ENCODE measurements around the gene NEK10. TPM values are rescaled to one million over a fixed set of nuclear protein-coding genes. Genes with fewer than 3 reads are reported as not detected.
A peak's percentile ranks its signal among the peaks of the same experiment; 100 is the strongest.

Gene NEK10
- total RNA-seq, 2 donors from 2014 or later, result 5.1 to 6.1 TPM

GRCh38 chr3:27202959-27203358 is 166.2 kb downstream of the NEK10 start:
- ATAC-seq (no peak), DNase-seq (no peak)
- intact Hi-C loops (cut with DNase I), result no loop called here

DNA sequence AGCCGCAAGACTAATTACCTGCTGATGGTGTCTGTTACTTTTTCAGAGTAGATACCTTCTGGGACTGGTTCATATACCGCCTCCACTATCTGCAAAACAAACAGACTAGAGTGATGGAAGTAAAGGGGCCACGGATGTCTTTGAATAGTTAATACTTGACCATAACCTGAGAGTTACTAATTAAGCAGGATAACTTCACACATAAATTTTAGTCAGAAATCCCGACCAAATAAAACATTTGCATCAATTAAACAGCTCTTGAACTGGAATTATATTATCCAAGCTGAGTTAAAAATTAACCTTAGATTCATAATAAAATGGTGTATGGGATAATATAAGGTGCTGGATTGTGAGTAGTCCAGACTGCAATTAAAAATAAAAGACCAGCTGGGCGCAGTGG is 167.7 kb downstream of the NEK10 start:
- ATAC-seq (no peak), DNase-seq (no peak)
- intact Hi-C loops (cut with DNase I), result no loop called here

DNA sequence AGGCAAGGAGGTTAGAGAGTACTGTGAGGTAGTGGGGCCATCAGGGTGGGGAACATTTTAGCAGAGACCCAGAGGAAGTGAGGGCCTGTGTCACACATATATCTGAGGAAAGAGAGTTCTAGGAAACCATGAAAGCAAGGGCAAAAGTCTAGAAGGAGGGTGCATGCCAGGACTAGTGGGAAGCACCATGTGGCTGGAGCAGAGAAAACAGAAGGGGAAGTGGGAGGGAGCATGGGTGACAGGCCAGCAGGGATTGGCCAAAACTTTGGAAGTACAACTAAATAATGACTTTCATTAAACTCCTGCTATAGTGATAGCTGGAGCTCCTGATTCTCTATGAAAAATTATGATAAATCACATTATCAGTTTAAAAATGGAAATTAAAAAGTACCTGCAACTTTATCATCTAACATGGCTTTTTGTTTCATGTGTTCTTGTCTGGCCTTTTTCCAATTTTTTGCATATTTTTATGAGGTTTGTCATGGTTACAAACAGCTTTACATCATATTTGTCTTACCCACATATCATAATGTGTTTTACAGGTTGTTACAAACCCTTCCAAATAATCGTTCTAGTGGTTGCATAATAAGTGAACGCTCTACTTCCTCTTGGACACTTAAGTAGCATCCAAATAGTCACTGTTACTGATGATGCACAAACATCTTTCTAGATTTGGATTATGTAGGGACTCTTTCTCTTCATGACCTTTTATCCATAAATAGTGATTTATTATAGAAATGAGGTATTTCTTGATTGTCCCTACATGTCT is 168.3 kb downstream of the NEK10 start:
- intact Hi-C loops (cut with DNase I), result no loop called here
- DNase-seq (no peak), ATAC-seq (no peak)

- ATAC-seq (no peak), DNase-seq (no peak)
- intact Hi-C loops (cut with DNase I), result no loop called here
These were observed 174.2 kb downstream of the NEK10 start for GRCh38 chr3:27194861-27195483.

DNA sequence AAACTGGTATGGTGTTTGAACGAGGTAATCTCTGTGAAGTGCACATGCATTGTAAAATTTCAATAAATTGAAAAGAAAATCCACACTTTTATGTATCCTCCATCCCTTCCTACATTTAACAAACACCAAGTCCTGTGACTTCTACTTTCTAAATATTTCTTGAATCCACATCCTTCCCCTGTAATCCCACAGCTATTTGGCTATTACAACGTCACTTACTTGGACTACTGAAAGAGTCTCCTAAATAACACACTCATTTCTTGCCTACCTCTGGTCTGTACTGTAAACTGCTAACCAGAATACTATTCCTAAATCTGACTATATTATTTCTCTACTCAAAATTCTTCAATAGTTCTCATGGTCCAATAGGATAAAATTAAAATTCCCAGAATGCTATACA is 176.1 kb downstream of the NEK10 start:
- intact Hi-C loops (cut with DNase I), result no loop called here
- DNase-seq (no peak), ATAC-seq (no peak)

DNA sequence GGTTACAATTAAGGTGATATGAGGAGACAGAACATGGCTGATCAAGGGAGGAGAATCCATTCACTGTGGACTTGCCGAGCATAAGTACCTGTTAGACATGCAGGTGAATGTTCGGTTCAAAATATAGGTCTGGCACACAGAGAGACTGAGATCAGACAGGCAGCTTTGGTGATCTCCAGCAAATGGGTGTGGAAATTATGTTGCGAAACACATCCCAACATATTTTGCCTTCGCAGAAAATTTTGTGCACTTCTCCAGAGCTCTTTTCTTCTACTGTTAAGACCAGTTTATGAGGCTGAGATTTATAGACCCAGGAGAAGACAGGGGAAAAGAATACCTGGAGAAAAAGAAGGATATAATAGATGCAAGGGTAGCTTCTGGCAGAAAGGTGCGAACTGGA is 183.2 kb downstream of the NEK10 start:
- intact Hi-C loops (cut with DNase I), result no loop called here
- ATAC-seq, result no peak
- DNase-seq, result no peak

GRCh38 chr3:27185231-27185989 is 183.8 kb downstream of the NEK10 start:
- ATAC-seq, result no peak
- no peak for DNase-seq
- intact Hi-C loops (cut with DNase I), result no loop called here

DNA sequence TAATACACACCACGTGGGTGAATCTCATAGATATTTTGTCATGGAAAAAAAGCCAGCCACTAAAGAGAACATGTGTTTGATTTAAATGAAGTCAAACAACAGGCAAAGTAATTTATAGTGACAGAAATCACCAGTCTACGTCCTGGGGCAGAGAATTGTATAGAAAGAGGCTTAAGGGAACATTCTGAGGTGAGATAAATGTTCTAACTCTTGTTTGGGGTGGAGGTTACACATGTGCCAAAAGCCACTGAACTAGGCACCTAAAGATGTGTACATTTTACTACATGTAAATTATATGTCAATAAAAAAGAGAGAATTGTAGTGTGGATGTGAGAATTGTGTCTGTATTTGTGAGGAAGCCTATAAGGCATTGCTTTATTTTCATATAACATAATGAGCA is 184.9 kb downstream of the NEK10 start:
- DNase-seq, result no peak
- intact Hi-C loops (cut with DNase I), result no loop called here
- no peak for ATAC-seq

GRCh38 chr3:27176256-27176655 is 192.9 kb downstream of the NEK10 start:
- intact Hi-C loops (cut with DNase I), result no loop called here
- no peak for DNase-seq
- no peak for ATAC-seq

GRCh38 chr3:27174530-27174929 is 194.7 kb downstream of the NEK10 start:
- intact Hi-C loops (cut with DNase I), result no loop called here
- ATAC-seq (no peak), DNase-seq (no peak)

GRCh38 chr3:27171113-27171512 is 198.1 kb downstream of the NEK10 start:
- intact Hi-C loops (cut with DNase I), result no loop called here
- ATAC-seq (peak in 1 of 2 donors; percentile 35), DNase-seq (no peak)

- intact Hi-C loops (cut with DNase I), result no loop called here
- ATAC-seq (no peak), DNase-seq (no peak)
These were observed 202.3 kb downstream of the NEK10 start for GRCh38 chr3:27166888-27167287.

DNA sequence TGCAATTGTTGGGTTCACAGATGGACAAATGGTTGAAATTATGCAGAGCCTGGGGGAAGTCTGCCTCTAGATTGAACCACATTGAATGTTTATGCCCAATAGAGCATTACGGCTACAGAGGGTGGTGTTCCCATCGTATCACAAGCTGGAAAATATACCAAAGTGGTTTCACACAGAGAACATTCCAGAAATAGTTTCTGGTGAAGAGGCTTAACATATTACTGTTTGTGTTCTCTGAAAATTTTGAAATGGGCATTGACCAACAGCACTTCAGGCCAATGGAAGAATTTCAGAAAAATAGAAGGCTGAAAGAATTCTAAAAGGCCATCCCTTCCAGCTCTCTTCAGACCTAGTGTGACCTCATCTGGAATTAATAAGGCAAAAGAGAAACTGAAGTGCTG is 203.9 kb downstream of the NEK10 start:
- intact Hi-C loops (cut with DNase I), result no loop called here
- DNase-seq (no peak), ATAC-seq (peak in 1 of 2 donors; percentile 50)

DNA sequence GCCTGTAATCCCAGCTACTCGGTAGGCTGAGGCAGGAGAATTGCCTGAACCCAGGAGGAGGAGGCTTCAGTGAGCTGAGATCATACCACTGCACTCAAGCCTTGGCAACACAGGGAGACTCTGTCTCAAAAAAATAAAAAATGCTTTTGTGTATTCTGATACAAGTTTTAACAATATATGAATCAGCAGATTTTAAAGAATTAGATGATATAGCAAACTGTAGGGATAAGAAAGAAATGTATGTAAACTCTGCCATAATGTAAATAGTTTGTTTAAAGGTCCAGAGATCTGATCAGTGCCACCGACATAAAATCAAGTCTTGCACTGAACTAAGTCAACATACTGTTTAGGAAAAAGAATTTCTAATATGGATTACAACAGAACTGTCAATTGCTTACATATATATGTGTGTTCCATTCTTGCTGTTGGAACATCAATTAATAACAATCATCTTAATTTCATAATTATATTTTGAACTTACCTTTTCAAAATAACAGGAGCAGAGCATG is 208.3 kb downstream of the NEK10 start:
- no peak for DNase-seq
- no peak for ATAC-seq
- intact Hi-C loops (cut with DNase I), result no loop called here

DNA sequence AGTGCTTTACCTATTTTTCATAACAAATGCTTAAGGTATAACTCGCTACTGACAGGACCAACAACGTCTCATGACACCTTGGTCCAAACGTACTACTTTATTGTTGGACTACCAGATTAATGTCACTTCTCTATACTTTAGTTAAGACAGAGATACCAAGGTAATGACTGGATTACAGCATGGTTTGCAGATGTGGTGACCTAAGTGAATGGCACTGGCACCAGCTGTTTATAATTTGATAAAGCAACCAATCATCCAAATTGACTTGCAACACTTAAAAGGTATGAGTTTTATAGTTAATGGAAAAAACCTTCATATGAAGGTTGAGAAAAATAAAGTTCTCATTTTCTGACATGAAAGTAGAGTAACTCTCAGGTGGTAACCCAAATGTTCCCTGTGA is 209.0 kb downstream of the NEK10 start:
- intact Hi-C loops (cut with DNase I), result no loop called here
- no peak for ATAC-seq
- no peak for DNase-seq

DNA sequence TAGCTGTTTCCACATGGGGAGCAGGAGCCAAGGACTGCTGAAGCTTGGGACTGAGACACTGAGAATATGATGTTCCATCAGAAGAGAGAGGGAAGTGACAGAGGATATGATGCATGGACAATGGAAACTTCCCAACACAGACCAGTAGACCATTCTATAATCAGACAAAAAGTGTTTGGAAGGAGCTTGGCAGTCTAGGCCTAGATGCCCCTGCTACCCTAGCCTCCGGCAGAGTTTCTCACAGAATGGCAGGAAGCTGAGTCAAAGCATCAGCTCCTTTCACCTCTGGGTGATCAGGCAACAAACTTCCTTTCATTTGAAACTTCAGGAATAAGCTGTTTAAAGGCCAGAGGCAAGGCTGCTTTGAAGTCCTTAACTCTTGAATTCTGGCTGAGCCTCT is 222.0 kb downstream of the NEK10 start:
- intact Hi-C loops (cut with DNase I), result no loop called here
- no peak for ATAC-seq
- DNase-seq, result no peak

DNA sequence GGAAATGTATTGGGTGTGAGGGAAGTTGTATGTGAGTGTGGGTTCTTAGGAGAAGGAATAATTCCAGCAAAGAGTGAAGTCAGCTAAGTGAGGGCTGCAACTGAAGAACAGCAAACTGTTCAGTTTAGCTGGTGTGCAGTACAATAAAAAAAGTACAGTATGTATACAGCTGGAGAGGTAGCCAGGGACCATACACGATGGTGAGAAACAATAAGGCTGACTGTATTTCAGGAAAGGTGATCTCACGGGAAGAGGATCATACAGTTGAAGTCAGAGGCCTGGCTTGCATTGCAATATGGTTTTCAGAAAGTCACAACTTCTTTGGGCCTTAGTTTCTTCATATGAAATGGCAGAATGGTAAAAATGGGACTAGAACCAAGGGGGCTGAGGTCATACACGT is 222.4 kb downstream of the NEK10 start:
- no peak for ATAC-seq
- intact Hi-C loops (cut with DNase I), result no loop called here

GRCh38 chr3:27145719-27146118 is 223.5 kb downstream of the NEK10 start:
- ATAC-seq, result no peak
- intact Hi-C loops (cut with DNase I), result no loop called here
- DNase-seq, result no peak

More for the DNA sequence above, 222.4 kb downstream of the NEK10 start:
- DNase-seq, result no peak

GRCh38 chr3:27141668-27142067 is 227.5 kb downstream of the NEK10 start:
- intact Hi-C loops (cut with DNase I), result no loop called here
- ATAC-seq, result no peak
- no peak for DNase-seq

DNA sequence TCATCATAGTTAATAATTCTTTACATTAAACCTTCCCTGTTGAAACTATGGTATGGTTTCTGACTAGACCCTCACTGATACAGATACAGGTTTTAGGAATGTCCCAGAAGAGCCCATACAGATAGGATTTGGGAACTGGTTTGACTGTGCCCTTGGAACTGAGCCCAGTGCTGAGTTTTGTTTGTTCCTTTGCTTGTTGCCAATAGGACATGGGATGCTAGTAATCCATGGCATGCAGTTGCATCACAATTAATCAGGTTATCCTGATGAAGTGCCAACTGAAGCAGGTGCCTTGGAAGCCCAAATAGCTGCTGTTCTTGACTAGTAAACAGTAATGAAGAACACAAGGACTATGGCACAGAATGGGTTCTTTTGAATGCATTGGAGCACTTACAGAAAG is 230.6 kb downstream of the NEK10 start:
- intact Hi-C loops (cut with DNase I), result loop anchor here in 1 of 2 donors (10.0 kb wide), 1 partner anchor 116 kb away; no protein-coding TSS in a partner anchor
- peak; percentile 23 for DNase-seq
- no peak for ATAC-seq

All from left cardiac atrium (tissue), 4 donors.